Hematopoietic multipotent progenitor cell treated with erythropoietin and hydrocortisone succinate and interleukin-3 and kit ligand, for 15 days (in vitro differentiated cells): Measurements from ENCODE around the gene HNRNPH1.
A peak's percentile ranks its signal among the peaks of the same experiment; 100 is the strongest.

Experiments used
- DNase-seq: peaks from one replicate; pipeline ENCODE4 v3.0.0-alpha.2; 2015; ENCODE audit warnings: low spot score

Gene HNRNPH1

GRCh38 chr5:179621551-179622214 lies 1.8 kb downstream of the HNRNPH1 start:
- peak; percentile 38 for DNase-seq

- DNase-seq = peak; percentile 67
Measured at GRCh38 chr5:179620703-179621350, 2.6 kb downstream of the HNRNPH1 start.

GRCh38 chr5:179620293-179620692 lies 3.2 kb downstream of the HNRNPH1 start:
- DNase-seq = no peak

- no peak for DNase-seq
Measured at GRCh38 chr5:179619776-179620175, 3.7 kb downstream of the HNRNPH1 start.

GRCh38 chr5:179618923-179619554 lies 4.4 kb downstream of the HNRNPH1 start:
- no peak for DNase-seq

GRCh38 chr5:179617930-179618329 lies 5.5 kb downstream of the HNRNPH1 start:
- no peak for DNase-seq

GRCh38 chr5:179616002-179616594 lies 7.4 kb downstream of the HNRNPH1 start:
- no peak for DNase-seq

- no peak for DNase-seq
Measured at GRCh38 chr5:179615203-179615602, 8.3 kb downstream of the HNRNPH1 start.

- DNase-seq = no peak
Measured at GRCh38 chr5:179614745-179615144, 8.7 kb downstream of the HNRNPH1 start.

GRCh38 chr5:179613460-179614071 lies 9.9 kb downstream of the HNRNPH1 start:
- no peak for DNase-seq

- no peak for DNase-seq
Measured at GRCh38 chr5:179612577-179613459, 10.7 kb downstream of the HNRNPH1 start.

- DNase-seq = no peak
Measured at GRCh38 chr5:179610903-179611265, 12.6 kb downstream of the HNRNPH1 start.

- no peak for DNase-seq
Measured at GRCh38 chr5:179610109-179610902, 13.2 kb downstream of the HNRNPH1 start.

GRCh38 chr5:179609834-179610108 lies 13.7 kb downstream of the HNRNPH1 start:
- no peak for DNase-seq

GRCh38 chr5:179608131-179608581 lies 15.3 kb downstream of the HNRNPH1 start:
- DNase-seq = no peak

GRCh38 chr5:179607160-179607931 lies 16.1 kb downstream of the HNRNPH1 start:
- no peak for DNase-seq

- DNase-seq = no peak
Measured at GRCh38 chr5:179606910-179607159, 16.6 kb downstream of the HNRNPH1 start.

- no peak for DNase-seq
Measured at GRCh38 chr5:179606071-179606909, 17.2 kb downstream of the HNRNPH1 start.

GRCh38 chr5:179605026-179605833 lies 18.2 kb downstream of the HNRNPH1 start:
- no peak for DNase-seq
